K562 (cell line): ENCODE data around the gene UROS. TPM values are rescaled to one million over a fixed set of nuclear protein-coding genes. Genes with fewer than 3 reads are reported as not detected.

Experiments used
- ATAC-seq: fragments of 200-7000 bp; cut with Tn5 transposase; 3 replicates; pipeline ENCODE4 v1.9.1; 2020; ENCODE audit warnings: moderate library complexity
- BruUV-seq: library from RNA; stranded (reverse); fragments of 400-500 nt; replicated peaks from 2 replicates; lab custom pipeline; 2021; lab: Mats Ljungman, UMichigan
- CTCF ChIA-PET: fragments of 300-600 bp; formaldehyde crosslinking; extraction: SDS; loops from one replicate; lab custom pipeline; 2021; ENCODE audit warnings: low intra/inter-chr PET ratio; lab: Yijun Ruan, JAX
- POLR2A ChIA-PET: fragments of 300-600, 350-650 bp; sonication (Branson Sonifier 250); formaldehyde crosslinking; extraction: SDS; loops from one replicate; lab custom pipeline; 2021; ENCODE audit warnings: antibody characterized with exemption, inconsistent platforms; lab: Yijun Ruan, JAX
- DNase-seq, 4 experiments: peaks; one replicate each; pipeline versions ENCODE4 v3.0.0 to v3.0.0-alpha.2; 2011 to 2018; ENCODE audit warnings: low spot score in 3 of 4, mixed read lengths in 3 of 4; ENCODE audit errors: extremely low read depth in 1 of 4
- FAIRE-seq: peaks from 2 replicates; lab custom pipeline; 2011; peaks lifted over from hg19 to GRCh38; lab: Jason Lieb, UNC
- H2AFZ ChIP-seq: 2 replicates; pipeline ENCODE4 v1.6.0; 2011; ENCODE audit warnings: low read depth, low read length, control low read depth, inconsistent platforms
- H3K27ac ChIP-seq: fragments of 200-600 bp; 3 replicates; pipeline ENCODE4 v1.8.0; 2011; ENCODE audit warnings: low read depth, mild to moderate bottlenecking, control low read depth, inconsistent platforms, low read length, moderate library complexity, mixed read lengths; ENCODE audit errors: extremely low read depth
- H3K27me3 ChIP-seq, 2 experiments: fragments of 300-600 bp in 1 of 2; 2 replicates in 1 of 2; 3 replicates in 1 of 2; pipeline versions ENCODE4 v1.6.0 to v1.8.0; 2011; ENCODE audit warnings: inconsistent platforms in 2 of 2, low read length in 2 of 2, mild to moderate bottlenecking in 1 of 2, mixed read lengths in 1 of 2, moderate library complexity in 1 of 2; ENCODE audit not compliant: control insufficient read depth in 2 of 2, insufficient read depth in 2 of 2
- H3K36me3 ChIP-seq: fragments of 300-600 bp; 3 replicates; pipeline ENCODE4 v1.8.0; 2011; ENCODE audit warnings: mild to moderate bottlenecking, low read length, inconsistent platforms; ENCODE audit not compliant: control insufficient read depth, insufficient read depth
- H3K4me1 ChIP-seq, 2 experiments: fragments of 200-600 bp in 1 of 2; replicated peaks in 1 of 2; 2 replicates in 1 of 2; 3 replicates in 1 of 2; pipeline versions ENCODE4 v1.5.1 to v1.8.0; 2011; ENCODE audit warnings: inconsistent platforms in 2 of 2, low read length in 2 of 2, mild to moderate bottlenecking in 1 of 2, mixed read lengths in 1 of 2, moderate library complexity in 1 of 2; ENCODE audit not compliant: control insufficient read depth in 2 of 2, insufficient read depth in 2 of 2
- H3K4me2 ChIP-seq: 2 replicates; pipeline ENCODE4 v1.6.1; 2011; ENCODE audit warnings: low read length, control low read depth, inconsistent platforms, mixed read lengths; ENCODE audit not compliant: insufficient read depth
- H3K4me3 ChIP-seq: fragments of 200-600 bp; sonication (generic), shearing (Covaris generic); 2 replicates; pipeline ENCODE4 v1.5.1; 2016; ENCODE audit warnings: control low read depth, inconsistent platforms
- H3K79me2 ChIP-seq: fragments of 200-600 bp; 3 replicates; pipeline ENCODE4 v1.8.0; 2011; ENCODE audit warnings: low read length, inconsistent platforms; ENCODE audit not compliant: control insufficient read depth, insufficient read depth
- H3K9ac ChIP-seq, 2 experiments: 2 replicates each; pipeline versions ENCODE4 v1.6.0 to v1.6.1; 2011; ENCODE audit warnings: low read depth in 2 of 2, low read length in 2 of 2, control low read depth in 1 of 2, inconsistent platforms in 1 of 2, mild to moderate bottlenecking in 1 of 2, mixed read lengths in 1 of 2; ENCODE audit not compliant: insufficient read depth in 1 of 2
- H3K9me1 ChIP-seq: one replicate; pipeline ENCODE4 v1.6.0; 2011; ENCODE audit warnings: inconsistent platforms, mild to moderate bottlenecking, low read length, moderate library complexity; ENCODE audit not compliant: control insufficient read depth, insufficient read depth
- H3K9me3 ChIP-seq: replicated peaks from 2 replicates; pipeline ENCODE4 v1.5.1; 2011; ENCODE audit warnings: low read depth, low read length, inconsistent platforms; ENCODE audit not compliant: control insufficient read depth, insufficient read depth
- H4K20me1 ChIP-seq: replicated peaks from 2 replicates; pipeline ENCODE4 v1.6.1; 2011; ENCODE audit warnings: low read length, inconsistent platforms, mixed read lengths; ENCODE audit not compliant: control insufficient read depth, insufficient read depth
- AFF4 ChIP-seq: sonication (generic); formaldehyde crosslinking; IDR thresholded peaks from 2 replicates; pipeline ENCODE4 v1.8.0; 2023; ENCODE audit warnings: mild to moderate bottlenecking, missing genetic modification reagents
- E2F3 ChIP-seq: fragments of 250-450 bp; sonication (Bioruptor Pico); IDR thresholded peaks from 2 replicates; pipeline ENCODE4 v1.4.0; 2020; ENCODE audit warnings: mild to moderate bottlenecking
- E2F4 ChIP-seq: sonication (generic); formaldehyde crosslinking; IDR thresholded peaks from 2 replicates; pipeline ENCODE4 v1.8.0; 2022; ENCODE audit warnings: mild to moderate bottlenecking, low read depth, missing genetic modification reagents
- ELF1 ChIP-seq: fragments of 200-800 bp; sonication (Bioruptor generic); IDR thresholded peaks from 2 replicates; pipeline ENCODE4 v1.6.1; 2016; ENCODE audit warnings: missing genetic modification characterization, missing compliant biosample characterization
- HOXB6 ChIP-seq: fragments of 250-450 bp; sonication (Bioruptor Pico); IDR thresholded peaks from 2 replicates; pipeline ENCODE4 v1.5.1; 2022; ENCODE audit warnings: mild to moderate bottlenecking, borderline replicate concordance
- PHB ChIP-seq: fragments of 250-450 bp; sonication (Bioruptor Pico); IDR thresholded peaks from 2 replicates; pipeline ENCODE4 v1.5.0; 2021
- SIN3B ChIP-seq: fragments of 450-650 bp; IDR thresholded peaks from 2 replicates; pipeline ENCODE4 v1.6.1; 2017; ENCODE audit warnings: low read depth, mild to moderate bottlenecking, moderate library complexity
- THAP7 ChIP-seq: fragments of 250-450 bp; sonication (Bioruptor Pico); IDR thresholded peaks from 2 replicates; pipeline ENCODE4 v1.5.0; 2021
- TSC22D4 ChIP-seq: fragments of 450-650 bp; IDR thresholded peaks from 2 replicates; pipeline ENCODE4 v1.6.1; 2016; ENCODE audit warnings: missing genetic modification characterization, missing biosample characterization, control low read depth
- ZBTB9 ChIP-seq: fragments of 450-650 bp; formaldehyde crosslinking; IDR thresholded peaks from 2 replicates; pipeline ENCODE4 v1.4.0; 2020; ENCODE audit warnings: mild to moderate bottlenecking, moderate library complexity
- ZNF165 ChIP-seq: fragments of 250-450 bp; sonication (Bioruptor Pico); IDR thresholded peaks from 2 replicates; pipeline ENCODE4 v1.4.0; 2020; ENCODE audit warnings: borderline replicate concordance
- ZNF3 ChIP-seq: fragments of 250-450 bp; sonication (Bioruptor Pico); IDR thresholded peaks from 2 replicates; pipeline ENCODE4 v1.5.0; 2021; ENCODE audit warnings: mild to moderate bottlenecking, moderate library complexity
- ZNF696 ChIP-seq: fragments of 250-450 bp; sonication (Bioruptor Pico); conservative IDR thresholded peaks from 2 replicates; pipeline ENCODE4 v1.4.0; 2020; ENCODE audit warnings: mild to moderate bottlenecking, moderate library complexity
- WGBS: fragments of 100-300 bp; shearing (Covaris generic); methylation state at CpG from one replicate; pipeline ENCODE4 v1.1.6; 2016; ENCODE audit warnings: low coverage, mixed read lengths; ENCODE audit not compliant: insufficient coverage; ENCODE audit errors: missing lambda C conversion rate; 5-methylcytosine and 5-hydroxymethylcytosine counted together
- in situ Hi-C: fragments of 300-500 bp; cut with MboI; formaldehyde crosslinking; loops from 4 replicates; pipeline ENCODE4 v1.15.0; 2018; ENCODE audit warnings: inconsistent platforms, mixed read lengths
- intact Hi-C: fragments of 100-400 bp; cut with micrococcal nuclease; formaldehyde crosslinking; loops from 2 replicates; pipeline ENCODE4 v1.14.2; 2022
- polyA plus RNA-seq, 8 experiments: library from polyadenylated mRNA; depleted of rRNA in 4 of 8; stranded (reverse) in 5 of 8; unstranded in 3 of 8; fragments of >200 nt; fragmentation: Nextera tagmentation in 2 of 8; fragmentation: Illumina TruSeq in 1 of 8; extraction: Ambion mirVana in 2 of 8; extraction: Trizol in 1 of 8; gene quantifications; 2 replicates each; pipeline versions ENCODE4 v1.2.1 to v1.2.3, GENCODE V29; 2011 to 2014; ENCODE audit warnings: inconsistent platforms in 1 of 8, missing spikeins in 1 of 8
- total RNA-seq, 7 experiments: library from RNA; depleted of rRNA in 6 of 7; stranded (reverse); fragments of >200 nt in 6 of 7; fragmentation: Illumina TruSeq in 2 of 7; extraction: Trizol in 2 of 7; gene quantifications; 2 replicates each; pipeline versions ENCODE4 v1.2.1 to v1.2.3, GENCODE V29; 2011 to 2021; ENCODE audit warnings: low replicate concordance in 1 of 7
- TF ChIP-seq, protein P1 (sequence below): fragments of 250-450 bp; sonication (Bioruptor Pico); IDR thresholded peaks from 2 replicates; pipeline ENCODE4 v1.9.0; 2021; ENCODE audit warnings: mild to moderate bottlenecking, inconsistent platforms

UROS gene
- total and polyA plus RNA-seq, 9 of the 15 experiments (the other 6 are each of a cell fraction or from before 2014, with no cell fraction given), result 6.4 to 39.1 (median 32.3) TPM

- ATAC-seq (no peak), DNase-seq (no peak), FAIRE-seq (no peak)
- ChIA-PET POLR2A (no interaction called here), CTCF (no interaction called here)
- Histone ChIP-seq H3K4me2 (no peak overlapping the region), H3K4me3 (no peak overlapping the region), H3K79me2 (no peaks in the 10 kb centered on the region), H3K27ac (no peak overlapping the region), H3K27me3 (no peaks in the 10 kb centered on the region), H3K9me1 (no peaks in the 10 kb centered on the region), H2AFZ (no peak overlapping the region), H3K9me3 (no peaks in the 10 kb centered on the region), H3K4me1 (no peaks in the 10 kb centered on the region), H3K36me3 (peaks cover 26% of the 10 kb centered on the region; the same call in 2 of the 3 replicates), H3K9ac (no peak overlapping the region), H4K20me1 (no peaks in the 10 kb centered on the region)
- WGBS, result 47% methylated on average over 2 of the region's 2 CpGs
- intact Hi-C loops (no loop called here), in situ Hi-C loops (no loop called here)
- BruUV-seq, result no TSS peak
- no peak for TF ChIP-seq ZNF165
- no peak for TF ChIP-seq AFF4 (CRISPR knock-in tag)
- TF ChIP-seq HOXB6 (CRISPR knock-in tag), result no peak
- no peak for TF ChIP-seq ELF1 (tag)
- TF ChIP-seq ZBTB9 (CRISPR knock-in tag), result no peak
- no peak for TF ChIP-seq ZNF3 (CRISPR knock-in tag)
- no peak for TF ChIP-seq PHB
- TF ChIP-seq SIN3B, result no peak
- TF ChIP-seq THAP7, result no peak
- no peak for TF ChIP-seq TSC22D4 (tag)
- TF ChIP-seq, protein P1, sequence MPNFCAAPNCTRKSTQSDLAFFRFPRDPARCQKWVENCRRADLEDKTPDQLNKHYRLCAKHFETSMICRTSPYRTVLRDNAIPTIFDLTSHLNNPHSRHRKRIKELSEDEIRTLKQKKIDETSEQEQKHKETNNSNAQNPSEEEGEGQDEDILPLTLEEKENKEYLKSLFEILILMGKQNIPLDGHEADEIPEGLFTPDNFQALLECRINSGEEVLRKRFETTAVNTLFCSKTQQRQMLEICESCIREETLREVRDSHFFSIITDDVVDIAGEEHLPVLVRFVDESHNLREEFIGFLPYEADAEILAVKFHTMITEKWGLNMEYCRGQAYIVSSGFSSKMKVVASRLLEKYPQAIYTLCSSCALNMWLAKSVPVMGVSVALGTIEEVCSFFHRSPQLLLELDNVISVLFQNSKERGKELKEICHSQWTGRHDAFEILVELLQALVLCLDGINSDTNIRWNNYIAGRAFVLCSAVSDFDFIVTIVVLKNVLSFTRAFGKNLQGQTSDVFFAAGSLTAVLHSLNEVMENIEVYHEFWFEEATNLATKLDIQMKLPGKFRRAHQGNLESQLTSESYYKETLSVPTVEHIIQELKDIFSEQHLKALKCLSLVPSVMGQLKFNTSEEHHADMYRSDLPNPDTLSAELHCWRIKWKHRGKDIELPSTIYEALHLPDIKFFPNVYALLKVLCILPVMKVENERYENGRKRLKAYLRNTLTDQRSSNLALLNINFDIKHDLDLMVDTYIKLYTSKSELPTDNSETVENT (CRISPR knock-in tag), result no peak
- no peak for TF ChIP-seq E2F3 (CRISPR knock-in tag)
- no peak for TF ChIP-seq E2F4 (CRISPR knock-in tag)
- TF ChIP-seq ZNF696 (CRISPR knock-in tag), result no peak
Measured at GRCh38 chr10:125857185-125857760, 34.2 kb upstream of the UROS start.
